H9 (cell line): Measurements from ENCODE around the gene COL28A1. TPM values are rescaled to one million over a fixed set of nuclear protein-coding genes. Genes with fewer than 3 reads are reported as not detected.

Source experiments
- DNase-seq: peaks from one replicate; pipeline ENCODE4 v3.0.0-alpha.2; 2017
- H2AFZ ChIP-seq: one replicate; pipeline ENCODE4 v1.6.1; 2013; ENCODE audit warnings: mild to moderate bottlenecking, low read length, control low read depth, moderate library complexity
- H2AK5ac ChIP-seq: 2 replicates; pipeline ENCODE4 v1.6.1; 2013; ENCODE audit warnings: low read length, control low read depth, mixed read lengths; ENCODE audit not compliant: insufficient read length
- H2BK120ac ChIP-seq: one replicate; pipeline ENCODE4 v1.6.1; 2013; ENCODE audit warnings: low read depth, mild to moderate bottlenecking, low read length, control low read depth, inconsistent platforms; ENCODE audit not compliant: poor library complexity, severe bottlenecking
- H2BK12ac ChIP-seq: 2 replicates; pipeline ENCODE4 v1.6.1; 2013; ENCODE audit warnings: low read length, control low read depth, mixed read lengths, low read depth; ENCODE audit not compliant: insufficient read length
- H2BK15ac ChIP-seq: 2 replicates; pipeline ENCODE4 v1.6.1; 2013; ENCODE audit warnings: low read depth, low read length, control low read depth
- H2BK20ac ChIP-seq: one replicate; pipeline ENCODE4 v1.6.1; 2013; ENCODE audit warnings: low read depth, mild to moderate bottlenecking, low read length, control low read depth, inconsistent platforms; ENCODE audit not compliant: poor library complexity, severe bottlenecking
- H2BK5ac ChIP-seq: 2 replicates; pipeline ENCODE4 v1.6.1; 2013; ENCODE audit warnings: low read length, control low read depth, mixed read lengths; ENCODE audit not compliant: insufficient read length
- H3K14ac ChIP-seq: 2 replicates; pipeline ENCODE4 v1.6.1; 2013; ENCODE audit warnings: low read length, control low read depth; ENCODE audit not compliant: insufficient read depth
- H3K18ac ChIP-seq: 2 replicates; pipeline ENCODE4 v1.6.1; 2013; ENCODE audit warnings: low read depth, mild to moderate bottlenecking, mixed read lengths, low read length, control low read depth; ENCODE audit not compliant: insufficient read length
- H3K23ac ChIP-seq: 2 replicates; pipeline ENCODE4 v1.6.1; 2013; ENCODE audit warnings: low read length, control low read depth, mixed read lengths, low read depth; ENCODE audit not compliant: insufficient read length
- H3K23me2 ChIP-seq: 2 replicates; pipeline ENCODE4 v1.6.1; 2013; ENCODE audit warnings: low read depth, mild to moderate bottlenecking, mixed read lengths, low read length, control low read depth; ENCODE audit not compliant: insufficient read length, poor library complexity, severe bottlenecking
- H3K27ac ChIP-seq: 2 replicates; pipeline ENCODE4 v1.5.1; 2013; ENCODE audit warnings: low read length, control low read depth, mixed read lengths, low read depth; ENCODE audit not compliant: insufficient read length
- H3K27me3 ChIP-seq: 2 replicates; pipeline ENCODE4 v1.6.1; 2013; ENCODE audit warnings: low read length, control low read depth, inconsistent platforms; ENCODE audit not compliant: insufficient read depth
- H3K4ac ChIP-seq: 2 replicates; pipeline ENCODE4 v1.6.1; 2013; ENCODE audit warnings: low read depth, mild to moderate bottlenecking, control low read depth, inconsistent platforms, low read length, moderate library complexity
- H3K4me1 ChIP-seq: 2 replicates; pipeline ENCODE4 v1.6.1; 2013; ENCODE audit warnings: low read length, control low read depth, inconsistent platforms; ENCODE audit not compliant: insufficient read depth
- H3K4me2 ChIP-seq: 2 replicates; pipeline ENCODE4 v1.6.1; 2013; ENCODE audit warnings: low read length, control low read depth, mixed read lengths; ENCODE audit not compliant: insufficient read length, insufficient read depth
- H3K56ac ChIP-seq: 2 replicates; pipeline ENCODE4 v1.6.1; 2013; ENCODE audit warnings: low read depth, mild to moderate bottlenecking, mixed read lengths, low read length, control low read depth; ENCODE audit not compliant: insufficient read length
- H3K79me1 ChIP-seq: 2 replicates; pipeline ENCODE4 v1.6.1; 2013; ENCODE audit warnings: low read depth, mild to moderate bottlenecking, moderate library complexity, low read length, control low read depth, inconsistent platforms; ENCODE audit not compliant: insufficient read depth, poor library complexity, severe bottlenecking
- H3K79me2 ChIP-seq: 2 replicates; pipeline ENCODE4 v1.6.1; 2013; ENCODE audit warnings: low read length, control low read depth, inconsistent platforms; ENCODE audit not compliant: insufficient read depth
- H3K9ac ChIP-seq: 2 replicates; pipeline ENCODE4 v1.6.1; 2013; ENCODE audit warnings: low read length, control low read depth, mixed read lengths; ENCODE audit not compliant: insufficient read length; ENCODE audit errors: extremely low read depth
- H3K9me3 ChIP-seq: one replicate; pipeline ENCODE4 v1.6.1; 2013; ENCODE audit warnings: low read depth, low read length, inconsistent platforms; ENCODE audit not compliant: control insufficient read depth
- H3T11ph ChIP-seq: one replicate; pipeline ENCODE4 v1.6.1; 2013; ENCODE audit warnings: mild to moderate bottlenecking, low read length, control low read depth, inconsistent platforms
- H4K20me1 ChIP-seq: one replicate; pipeline ENCODE4 v1.6.1; 2013; ENCODE audit not compliant: control insufficient read depth, insufficient read length, insufficient read depth
- H4K5ac ChIP-seq: 2 replicates; pipeline ENCODE4 v1.6.1; 2013; ENCODE audit warnings: low read depth, mild to moderate bottlenecking, mixed read lengths, low read length, control low read depth; ENCODE audit not compliant: insufficient read length
- H4K8ac ChIP-seq: replicated peaks from 2 replicates; pipeline ENCODE4 v1.6.1; 2013; ENCODE audit warnings: low read length, control low read depth, mixed read lengths, low read depth; ENCODE audit not compliant: insufficient read length
- H4K91ac ChIP-seq: 2 replicates; pipeline ENCODE4 v1.6.1; 2013; ENCODE audit warnings: low read depth, mild to moderate bottlenecking, moderate library complexity, mixed read lengths, low read length, control low read depth; ENCODE audit not compliant: insufficient read length
- H3K27ac Mint-ChIP-seq, 3 experiments: 2 replicates in 2 of 3; 3 replicates in 1 of 3; pipeline ENCODE4 v1.8.0; 2020 to 2021; ENCODE audit warnings: mixed read lengths in 3 of 3, mild to moderate bottlenecking in 1 of 3, moderate library complexity in 1 of 3
- H3K27me3 Mint-ChIP-seq: 2 replicates; pipeline ENCODE4 v1.8.0; 2021; ENCODE audit warnings: low read depth, mild to moderate bottlenecking, moderate library complexity, mixed read lengths
- H3K36me3 Mint-ChIP-seq, 3 experiments: 2 replicates in 2 of 3; 3 replicates in 1 of 3; pipeline ENCODE4 v1.8.0; 2020 to 2021; ENCODE audit warnings: low read depth in 3 of 3, mixed read lengths in 3 of 3; ENCODE audit not compliant: insufficient read depth in 1 of 3
- H3K4me1 Mint-ChIP-seq, 2 experiments: 2 replicates each; pipeline ENCODE4 v1.8.0; 2020; ENCODE audit warnings: mixed read lengths in 2 of 2
- H3K4me3 Mint-ChIP-seq, 2 experiments: 2 replicates in 1 of 2; 3 replicates in 1 of 2; pipeline ENCODE4 v1.8.0; 2020 to 2021; ENCODE audit warnings: mild to moderate bottlenecking in 2 of 2, mixed read lengths in 2 of 2, moderate library complexity in 1 of 2
- H3K9me3 Mint-ChIP-seq, 2 experiments: 2 replicates in 1 of 2; 3 replicates in 1 of 2; pipeline ENCODE4 v1.8.0; 2020; ENCODE audit warnings: mild to moderate bottlenecking in 2 of 2, mixed read lengths in 2 of 2, moderate library complexity in 1 of 2
- WGBS: extraction: QIAGEN DNeasy Blood & Tissue Kit; methylation state at CpG from one replicate; pipeline ENCODE4 v1.1.7; 2013; ENCODE audit warnings: missing lambda C conversion rate, low lambda C conversion rate, mixed read lengths; ENCODE audit not compliant: insufficient read length; ENCODE audit errors: extremely low coverage; 5-methylcytosine and 5-hydroxymethylcytosine counted together
- total RNA-seq: library from RNA; stranded (reverse); gene quantifications from 2 replicates; pipeline ENCODE4 v1.2.1, GENCODE V29; 2021
- TF ChIP-seq, protein P1 (sequence below): fragments of 200-600 bp; sonication (generic); conservative IDR thresholded peaks from 3 replicates; pipeline ENCODE4 v1.8.0; 2021; ENCODE audit warnings: antibody characterized with exemption, mild to moderate bottlenecking

COL28A1 gene
- total RNA-seq, 1 experiment from 2014 or later, result 0.66 TPM

GRCh38 chr7:7385421-7385820 is 150.3 kb downstream of the COL28A1 start:
- no peak overlapping the region for H2BK120ac ChIP-seq
- H4K91ac ChIP-seq, result no peak overlapping the region
- H3K9me3 Mint-ChIP-seq, result peaks cover 11 to 13% of the 10 kb centered on the region in 2 experiments
- no peaks in the 10 kb centered on the region for H3K4me1 ChIP-seq
- no peak overlapping the region; a peak in 1 of 7 replicates for H3K27ac Mint-ChIP-seq
- H2BK5ac ChIP-seq, result no peak overlapping the region
- H2AFZ ChIP-seq, result no peak overlapping the region
- DNase-seq, result no peak
- H2BK20ac ChIP-seq, result no peak overlapping the region
- H4K5ac ChIP-seq, result no peak overlapping the region
- no peak overlapping the region for H3T11ph ChIP-seq
- no peaks in the 10 kb centered on the region for H3K4me1 Mint-ChIP-seq
- H2AK5ac ChIP-seq, result no peak overlapping the region
- no peak overlapping the region for H3K9ac ChIP-seq
- WGBS, result no CpG with 5 or more reads among the region's 2 CpGs
- no peak overlapping the region for H3K4me3 Mint-ChIP-seq
- peaks cover 3 to 22% (median 10%) of the 10 kb centered on the region in 3 experiments; a peak in 4 of 7 replicates for H3K36me3 Mint-ChIP-seq
- H3K79me1 ChIP-seq, result no peaks in the 10 kb centered on the region
- no peaks in the 10 kb centered on the region for H3K27me3 Mint-ChIP-seq
- no peak overlapping the region for H3K23ac ChIP-seq
- TF ChIP-seq, protein P1, sequence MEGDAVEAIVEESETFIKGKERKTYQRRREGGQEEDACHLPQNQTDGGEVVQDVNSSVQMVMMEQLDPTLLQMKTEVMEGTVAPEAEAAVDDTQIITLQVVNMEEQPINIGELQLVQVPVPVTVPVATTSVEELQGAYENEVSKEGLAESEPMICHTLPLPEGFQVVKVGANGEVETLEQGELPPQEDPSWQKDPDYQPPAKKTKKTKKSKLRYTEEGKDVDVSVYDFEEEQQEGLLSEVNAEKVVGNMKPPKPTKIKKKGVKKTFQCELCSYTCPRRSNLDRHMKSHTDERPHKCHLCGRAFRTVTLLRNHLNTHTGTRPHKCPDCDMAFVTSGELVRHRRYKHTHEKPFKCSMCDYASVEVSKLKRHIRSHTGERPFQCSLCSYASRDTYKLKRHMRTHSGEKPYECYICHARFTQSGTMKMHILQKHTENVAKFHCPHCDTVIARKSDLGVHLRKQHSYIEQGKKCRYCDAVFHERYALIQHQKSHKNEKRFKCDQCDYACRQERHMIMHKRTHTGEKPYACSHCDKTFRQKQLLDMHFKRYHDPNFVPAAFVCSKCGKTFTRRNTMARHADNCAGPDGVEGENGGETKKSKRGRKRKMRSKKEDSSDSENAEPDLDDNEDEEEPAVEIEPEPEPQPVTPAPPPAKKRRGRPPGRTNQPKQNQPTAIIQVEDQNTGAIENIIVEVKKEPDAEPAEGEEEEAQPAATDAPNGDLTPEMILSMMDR, result no peak
- H4K8ac ChIP-seq, result no peak overlapping the region
- H2BK15ac ChIP-seq, result no peak overlapping the region
- no peaks in the 10 kb centered on the region for H3K23me2 ChIP-seq
- no peak overlapping the region for H3K4ac ChIP-seq
- no peaks in the 10 kb centered on the region for H3K79me2 ChIP-seq
- H3K9me3 ChIP-seq, result no peaks in the 10 kb centered on the region
- no peaks in the 10 kb centered on the region for H3K27me3 ChIP-seq
- no peak overlapping the region for H3K4me2 ChIP-seq
- no peak overlapping the region for H2BK12ac ChIP-seq
- no peak overlapping the region for H3K18ac ChIP-seq
- no peaks in the 10 kb centered on the region for H4K20me1 ChIP-seq
- no peak overlapping the region for H3K27ac ChIP-seq
- H3K56ac ChIP-seq, result no peak overlapping the region
- H3K14ac ChIP-seq, result no peak overlapping the region
